Jurkat, Clone E6-1 (cell line): ENCODE data around the gene ETV6.
"Not testable (repeated sequence)": the region's sequence is repeated elsewhere in the genome, so short reads cannot be mapped to it uniquely, and the experiment has no call there.

Experiments
- DNase-seq: peaks from one replicate; pipeline ENCODE4 v3.0.0-alpha.2; 2011; ENCODE audit warnings: low read depth, low spot score
- H3K4me3 ChIP-seq: 2 replicates; pipeline ENCODE4 v1.5.1; 2011; ENCODE audit warnings: mild to moderate bottlenecking, low read length, control low read depth, moderate library complexity

ETV6 gene

DNA sequence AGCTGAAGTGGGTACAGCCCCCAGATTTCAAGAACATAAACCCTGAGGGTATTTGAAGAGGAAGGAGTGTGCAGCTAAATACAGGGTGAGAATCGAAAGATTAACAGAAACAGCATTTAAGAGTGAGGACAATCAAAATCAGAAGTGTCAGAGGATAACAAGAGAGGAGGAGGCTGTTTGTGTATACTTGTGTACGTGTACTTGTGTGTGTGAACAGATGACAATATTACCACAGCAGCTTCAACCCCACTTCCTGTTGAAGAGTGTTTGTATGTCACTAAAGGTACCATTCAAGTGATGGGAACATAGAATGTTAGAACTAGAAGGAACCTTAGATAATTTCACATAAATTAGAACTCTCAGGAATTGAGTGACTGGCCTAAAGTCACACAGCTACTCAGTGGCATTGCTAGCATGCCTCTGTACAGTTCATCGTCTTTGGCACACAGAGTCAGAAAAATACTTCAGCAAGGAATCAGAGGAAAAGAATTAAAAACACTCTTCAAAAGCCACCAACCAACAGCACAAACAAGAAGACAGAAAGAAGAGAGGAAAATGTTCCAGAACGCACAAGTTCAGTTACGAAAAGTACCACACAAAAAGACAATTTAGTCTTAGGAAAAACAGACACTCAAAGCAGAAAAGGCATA, 256.9 kb downstream of the ETV6 start:
- no peak overlapping the region for H3K4me3 ChIP-seq
- DNase-seq: no peak

DNA sequence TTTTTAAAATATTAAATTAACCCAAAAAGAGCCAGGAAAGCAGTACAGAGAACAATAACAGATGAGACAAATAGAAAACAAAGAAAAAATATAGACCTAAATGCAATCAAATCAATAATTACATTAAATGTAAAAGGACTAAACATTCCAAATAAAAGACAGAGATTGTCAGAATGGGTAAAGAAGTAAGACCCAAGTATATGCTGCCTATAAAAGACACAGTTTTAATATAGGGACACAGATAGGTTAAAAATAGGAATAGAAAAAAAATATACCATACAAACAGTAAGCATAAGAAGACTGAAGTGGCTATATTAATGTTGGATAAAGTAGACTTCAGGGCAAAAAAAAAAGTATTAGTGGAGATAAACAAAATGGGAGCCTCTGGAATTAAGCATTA, 258.2 kb downstream of the ETV6 start:
- DNase-seq: no peak
- no peak overlapping the region for H3K4me3 ChIP-seq

DNA sequence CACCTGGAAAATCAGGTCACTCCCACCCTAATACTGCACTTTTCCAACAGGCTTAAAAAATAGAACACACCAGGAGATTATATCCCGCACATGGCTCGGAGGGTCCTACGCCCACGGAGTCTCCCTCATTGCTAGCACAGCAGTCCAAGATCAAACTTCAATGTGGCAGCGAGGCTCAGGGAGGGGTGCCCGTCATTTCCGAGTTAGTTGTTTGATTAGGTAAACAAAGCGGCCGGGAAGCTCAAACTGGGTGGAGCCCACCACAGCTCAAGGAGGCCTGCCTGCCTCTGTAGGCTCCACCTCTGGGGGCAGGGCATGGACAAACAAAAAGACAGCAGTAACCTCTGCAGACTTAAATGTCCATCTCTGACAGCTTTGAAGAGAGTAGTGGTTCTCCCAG, 259.9 kb downstream of the ETV6 start:
- H3K4me3 ChIP-seq, DNase-seq: not testable (repeated sequence)

DNA sequence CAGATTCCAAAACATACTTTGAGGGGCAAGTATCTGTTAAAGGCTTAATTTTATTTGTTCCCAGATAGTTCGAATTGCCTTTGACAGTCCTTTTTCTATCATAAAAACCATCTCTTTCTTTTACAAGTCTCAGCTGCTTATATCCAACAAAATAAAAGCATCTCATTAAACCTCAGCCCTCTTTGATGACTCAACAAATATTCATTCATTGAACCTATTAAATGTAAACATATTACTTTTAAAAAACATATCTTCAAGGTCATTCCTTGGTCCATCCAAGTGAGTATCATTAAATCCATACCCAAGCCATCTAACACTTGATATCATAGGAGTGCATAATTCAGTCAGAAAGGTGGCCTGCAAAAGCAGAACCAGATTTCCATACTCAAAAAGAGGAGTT, 266.6 kb downstream of the ETV6 start:
- no peak for DNase-seq

DNA sequence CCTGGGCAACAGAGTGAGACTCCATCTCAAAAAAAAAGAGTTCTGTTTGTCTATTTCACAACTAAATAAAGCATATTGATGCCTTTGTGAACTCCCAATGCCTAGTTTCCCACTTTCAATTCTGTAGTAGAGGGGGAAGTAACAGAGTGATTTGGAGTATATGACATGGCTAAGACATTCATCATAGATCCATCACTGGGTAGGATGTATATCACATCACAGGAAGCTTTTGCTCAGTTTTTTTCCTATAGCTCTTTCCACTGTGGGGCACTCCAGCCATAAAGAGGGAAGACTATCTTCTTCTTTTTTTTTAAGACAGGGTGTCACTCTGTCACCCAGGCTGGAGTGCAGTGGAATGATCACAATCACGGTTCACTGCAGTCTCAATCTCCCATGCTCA, 267.3 kb downstream of the ETV6 start:
- no peak overlapping the region for H3K4me3 ChIP-seq
- DNase-seq: no peak

More for the DNA sequence above, 266.6 kb downstream of the ETV6 start:
- H3K4me3 ChIP-seq: no peak overlapping the region

DNA sequence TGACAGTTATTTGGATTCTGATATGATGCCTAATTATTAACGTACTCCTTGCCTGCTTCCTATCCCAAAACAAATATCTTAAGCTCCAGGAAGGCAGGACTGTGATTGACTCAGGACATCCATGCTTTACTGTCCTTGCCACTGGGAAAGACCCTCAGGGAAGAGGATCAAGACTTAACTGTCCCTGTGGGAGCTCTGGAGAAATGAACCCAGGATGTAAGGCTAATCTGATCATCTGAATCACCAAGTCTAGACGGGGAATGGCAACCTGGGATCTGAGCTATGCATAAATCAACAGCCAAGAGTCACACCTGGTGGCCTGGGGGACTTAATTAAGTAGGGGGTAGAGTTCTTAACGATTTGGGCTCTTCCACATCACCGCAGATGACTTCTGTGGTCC, 268.0 kb downstream of the ETV6 start:
- H3K4me3 ChIP-seq: no peak overlapping the region
- no peak for DNase-seq

DNA sequence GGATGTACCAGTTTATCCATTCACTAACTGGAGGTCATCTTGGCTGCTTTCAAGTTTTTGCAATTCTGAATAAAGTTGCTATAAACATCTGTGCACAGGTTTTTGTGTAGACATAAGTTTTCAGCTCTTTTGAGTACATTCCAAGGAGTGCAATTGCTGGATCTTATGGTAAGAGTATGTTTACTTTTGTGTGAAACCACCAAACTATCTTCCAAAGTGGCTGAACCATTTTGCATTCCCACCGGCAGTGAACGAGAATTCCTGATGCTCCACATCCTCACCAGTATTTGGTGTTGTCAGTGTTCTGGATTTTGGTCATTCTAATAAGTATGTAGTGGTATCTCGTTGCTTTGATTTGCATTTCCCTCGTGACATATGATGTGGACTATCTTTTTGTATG, 270.8 kb downstream of the ETV6 start:
- no peak overlapping the region for H3K4me3 ChIP-seq
- no peak for DNase-seq

DNA sequence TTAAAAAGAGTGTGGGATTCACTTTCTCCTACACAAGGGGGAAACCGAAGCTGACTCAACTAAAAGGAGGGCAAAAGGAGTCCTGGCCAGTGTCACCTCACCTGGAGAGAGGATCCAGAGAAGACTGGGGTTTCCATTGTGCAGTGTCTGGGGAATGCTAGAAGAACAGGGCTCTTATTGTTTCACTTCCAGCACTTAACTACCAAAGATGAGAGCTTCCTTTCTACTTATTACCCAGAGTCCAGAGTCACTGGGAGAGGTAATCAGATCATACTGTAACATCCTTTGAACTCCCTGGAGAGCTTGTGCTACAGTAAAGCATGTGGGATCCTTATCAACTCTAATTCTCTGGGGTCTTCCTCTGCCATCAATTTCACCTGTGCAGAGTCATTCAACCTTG, 272.9 kb downstream of the ETV6 start:
- no peak overlapping the region for H3K4me3 ChIP-seq
- DNase-seq: no peak

DNA sequence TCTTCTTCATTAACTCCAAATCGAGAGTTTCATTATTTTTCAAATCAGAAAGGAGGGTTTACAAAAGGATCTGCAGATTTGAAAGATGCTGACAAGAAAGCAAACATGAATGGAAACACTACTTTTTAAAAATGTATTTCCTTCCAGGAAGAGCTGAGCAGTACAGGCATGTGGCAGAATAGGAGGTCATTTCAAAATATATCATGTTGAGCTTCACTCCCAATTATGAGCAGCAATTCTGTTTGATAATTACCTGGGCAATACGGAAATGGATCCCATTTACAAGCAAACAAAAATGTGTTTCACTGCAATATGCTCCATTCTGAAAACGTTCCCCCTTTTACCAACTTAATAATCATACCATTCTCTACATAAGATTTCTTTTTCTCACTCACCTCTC, 273.6 kb downstream of the ETV6 start:
- H3K4me3 ChIP-seq: no peak overlapping the region
- DNase-seq: no peak

DNA sequence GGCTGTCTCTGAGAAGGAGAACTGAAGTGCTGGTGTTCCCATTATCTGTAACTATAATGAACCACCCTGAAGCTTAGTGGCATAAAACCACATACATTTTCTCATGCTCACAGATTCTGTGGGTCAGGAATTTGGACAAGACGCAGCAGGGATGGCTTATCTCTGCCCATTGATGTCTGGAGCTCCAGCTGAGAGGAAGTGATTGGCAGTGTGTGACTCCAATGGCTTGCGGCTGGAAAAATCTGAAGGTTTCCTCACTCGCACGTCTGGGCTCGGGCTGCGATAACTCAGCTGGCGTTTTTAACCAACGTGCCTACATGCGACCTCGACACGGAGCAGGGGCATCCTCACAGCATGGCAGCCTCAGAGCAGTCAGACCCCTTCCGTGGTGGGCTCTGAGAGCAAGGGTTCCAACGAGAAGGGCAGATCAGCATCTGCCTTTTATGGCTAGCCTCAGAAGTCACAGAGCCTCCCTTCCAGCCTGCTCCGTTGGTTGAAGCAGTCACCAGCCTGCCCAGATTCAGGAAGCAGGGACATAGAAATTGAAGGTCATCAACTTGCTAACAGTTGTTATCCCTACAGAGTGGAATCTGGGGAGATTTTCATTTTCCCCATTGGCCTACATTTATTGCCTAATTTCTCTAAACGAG, 277.9 kb downstream of the ETV6 start:
- DNase-seq: no peak
- no peak overlapping the region for H3K4me3 ChIP-seq

DNA sequence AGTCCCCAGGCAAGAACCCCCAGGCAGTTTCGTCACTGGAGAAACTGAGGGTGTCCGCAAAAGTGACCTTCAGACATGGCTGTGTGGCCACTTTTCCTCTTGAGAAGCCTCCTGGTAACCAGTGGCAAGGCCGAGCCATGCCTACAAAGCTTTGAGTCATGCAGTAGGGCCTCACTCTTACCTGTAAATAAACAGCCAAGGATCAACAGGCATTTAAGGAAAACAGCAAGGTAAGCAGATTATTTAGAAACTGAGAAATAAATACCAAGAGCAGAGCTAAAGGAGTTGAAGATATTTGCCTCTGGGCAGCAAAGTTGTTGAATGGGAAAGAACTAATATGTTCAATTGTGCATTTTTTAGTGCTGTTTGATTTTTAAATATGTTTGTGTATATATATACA, 280.2 kb downstream of the ETV6 start:
- no peak for DNase-seq
- H3K4me3 ChIP-seq: no peak overlapping the region

DNA sequence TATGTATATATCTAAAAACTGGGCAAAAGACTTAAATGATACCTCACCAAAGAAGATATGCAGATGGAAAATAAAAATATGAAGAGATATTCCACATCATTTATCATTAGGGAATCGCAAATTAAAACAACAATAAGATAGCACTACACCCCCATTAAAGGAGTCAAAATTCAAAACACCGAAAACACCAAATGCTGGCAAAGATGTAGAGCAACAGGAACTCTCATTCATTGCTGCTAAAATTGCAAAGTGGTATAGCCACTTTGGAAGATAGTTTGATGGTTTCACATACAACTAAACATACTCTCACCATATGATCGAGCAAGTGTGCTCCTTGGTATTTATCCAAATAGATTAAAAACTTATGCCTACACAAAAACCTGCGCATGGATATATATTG, 289.7 kb downstream of the ETV6 start:
- no peak for DNase-seq
- no peak overlapping the region for H3K4me3 ChIP-seq

DNA sequence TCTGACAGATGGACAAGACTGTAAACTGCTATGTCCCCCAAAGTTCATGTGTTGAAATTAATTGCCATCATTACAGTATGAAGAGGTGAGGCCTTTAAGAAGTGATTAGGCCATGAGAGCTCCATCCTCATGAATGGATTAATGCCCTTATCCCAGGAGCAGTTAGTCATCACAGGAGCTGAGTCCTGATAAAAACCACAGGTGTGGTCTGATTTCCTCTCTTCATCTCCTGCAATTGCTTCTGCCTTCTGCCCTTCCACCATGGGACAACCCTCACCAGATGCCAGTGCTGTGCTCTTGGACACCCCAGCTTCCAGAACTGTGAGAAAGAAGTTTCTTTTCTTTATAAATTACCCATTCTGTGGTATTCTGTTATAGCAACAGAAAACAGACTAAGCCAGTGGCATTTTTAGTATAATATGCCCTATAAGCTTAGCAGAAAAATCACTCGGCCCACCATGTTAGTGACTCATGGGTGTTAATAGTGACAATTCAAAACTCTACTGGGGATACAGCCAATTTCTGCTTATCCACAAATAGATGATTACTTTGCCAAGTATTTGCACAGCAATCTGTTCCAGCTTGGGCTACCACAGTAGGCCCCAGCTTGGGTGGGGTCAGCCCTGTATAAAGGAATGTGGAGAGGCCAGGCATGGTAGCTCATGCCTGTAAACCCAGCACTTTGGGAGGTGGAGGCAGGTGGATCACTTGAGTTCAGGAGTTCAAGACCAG, 292.3 kb downstream of the ETV6 start:
- no peak for DNase-seq
- H3K4me3 ChIP-seq: no peak overlapping the region

DNA sequence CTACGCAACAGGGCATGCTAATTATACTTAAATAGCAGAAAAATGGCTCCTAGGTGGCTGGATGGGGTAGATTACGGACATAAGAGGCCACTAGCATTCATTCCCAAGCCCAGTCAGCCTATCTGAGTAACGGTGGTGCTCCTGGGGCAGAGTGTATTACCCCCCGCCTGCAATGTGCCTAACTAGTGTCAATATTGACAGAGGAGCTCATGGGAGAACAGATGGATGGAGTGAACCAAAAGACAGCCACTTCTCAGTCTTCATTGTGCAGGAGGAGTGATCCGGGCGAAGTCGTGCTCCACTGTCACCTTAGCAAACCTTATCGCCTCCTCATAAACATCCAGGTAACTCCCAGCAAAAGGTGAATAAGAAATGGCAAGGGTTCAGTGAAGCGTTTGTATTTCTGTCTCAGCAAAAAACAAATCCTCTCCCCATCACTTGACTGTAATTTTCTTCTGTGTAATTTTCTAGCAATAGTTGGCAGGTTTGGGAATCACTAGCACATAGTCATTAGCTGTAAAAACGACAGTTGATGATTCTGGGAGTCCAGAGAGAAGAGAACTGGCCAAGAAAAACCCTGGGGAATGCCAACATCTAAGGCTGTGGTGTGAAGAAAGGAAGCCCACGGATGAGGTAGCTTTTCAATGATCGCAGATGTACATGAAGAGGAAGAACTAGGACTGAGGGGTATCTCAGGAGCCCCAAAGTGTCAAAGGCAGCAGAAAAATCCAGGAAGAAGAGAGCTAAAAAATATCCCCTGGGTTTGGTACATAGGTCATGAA, 294.6 kb downstream of the ETV6 start:
- no peak overlapping the region for H3K4me3 ChIP-seq
- DNase-seq: no peak
